Tibial nerve (tissue), 3 donors: ENCODE measurements around the gene CPXM2.

Source experiments
- CTCF ChIP-seq, 5 experiments: fragments of 200-600 bp in 3 of 5; fragments of 450-650 bp in 2 of 5; sonication (generic) in 3 of 5; IDR thresholded peaks; one replicate each; pipeline ENCODE4 v1.5.1; 2016 to 2019; ENCODE audit warnings: antibody characterized with exemption in 5 of 5, mild to moderate bottlenecking in 3 of 5, moderate library complexity in 2 of 5
- POLR2A ChIP-seq, 2 donors: fragments of 450-650 bp; IDR thresholded peaks; one replicate each; pipeline ENCODE4 v1.6.1; 2017; ENCODE audit warnings: antibody characterized with exemption in 2 of 2, mild to moderate bottlenecking in 2 of 2, moderate library complexity in 2 of 2

DNA sequence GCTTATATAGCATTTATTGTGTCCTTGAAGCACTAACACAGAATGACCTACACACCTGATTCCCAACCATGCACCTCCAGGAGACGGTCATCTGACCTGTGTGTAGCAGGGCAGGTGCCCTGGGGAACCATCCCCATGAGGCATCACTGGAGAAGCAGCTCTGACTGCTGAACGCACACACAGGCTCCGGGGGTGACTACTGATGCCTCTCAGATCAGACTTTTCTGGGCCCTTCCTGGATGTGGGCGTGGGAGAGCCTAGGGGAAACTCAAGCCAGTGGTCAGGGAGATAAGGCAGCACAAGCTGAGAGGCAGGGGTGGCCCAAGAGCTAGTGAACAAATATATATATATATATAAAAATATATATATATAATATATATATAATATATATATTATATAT, 37.6 kb downstream of the CPXM2 start:
- TF ChIP-seq CTCF (IDR thresholded peaks at IDR 0.05) (no peak), POLR2A (IDR thresholded peaks at IDR 0.05) (no peak)
